K562 (cell line): ENCODE measurements around the gene NEDD9.

Source experiments
- CREB5 ChIP-seq: fragments of 250-450 bp; sonication (Bioruptor Pico); IDR thresholded peaks from 2 replicates; pipeline ENCODE4 v1.5.0; 2020; ENCODE audit warnings: mild to moderate bottlenecking
- CSDE1 ChIP-seq, 2 experiments: fragments of 450-650 bp; IDR thresholded peaks; 2 replicates each; pipeline ENCODE4 v1.6.1; 2016; ENCODE audit warnings: mild to moderate bottlenecking in 1 of 2
- E2F5 ChIP-seq: sonication (generic); formaldehyde crosslinking; IDR thresholded peaks from 2 replicates; pipeline ENCODE4 v1.8.0; 2022; ENCODE audit warnings: mild to moderate bottlenecking, missing genetic modification reagents
- EP300 ChIP-seq: IDR thresholded peaks from 2 replicates; pipeline ENCODE4 v1.6.1; 2012; ENCODE audit warnings: low read length, improper control_type of control experiment
- HDAC2 ChIP-seq: fragments of 450-650 bp; IDR thresholded peaks from 2 replicates; pipeline ENCODE4 v1.6.1; 2016; ENCODE audit warnings: mild to moderate bottlenecking
- HMG20A ChIP-seq: fragments of 450-650 bp; formaldehyde crosslinking; conservative IDR thresholded peaks from 2 replicates; pipeline ENCODE4 v1.4.0; 2020; ENCODE audit warnings: mild to moderate bottlenecking, mixed read lengths
- NR2C2 ChIP-seq, 2 experiments: fragments of 200-800 bp in 1 of 2; sonication (Bioruptor generic) in 1 of 2; sonication (generic) in 1 of 2; formaldehyde crosslinking in 1 of 2; IDR thresholded peaks; 2 replicates each; pipeline versions ENCODE4 v1.6.1 to v1.8.0; 2016 to 2022; ENCODE audit warnings: mild to moderate bottlenecking in 1 of 2, missing compliant biosample characterization in 1 of 2, missing genetic modification characterization in 1 of 2, missing genetic modification reagents in 1 of 2
- PATZ1 ChIP-seq: fragments of 250-450 bp; sonication (Bioruptor Pico); IDR thresholded peaks from 2 replicates; pipeline ENCODE4 v1.5.0; 2020; ENCODE audit warnings: mild to moderate bottlenecking, borderline replicate concordance
- POLR2AphosphoS2 ChIP-seq: IDR thresholded peaks from 2 replicates; pipeline ENCODE4 v1.6.1; 2012; ENCODE audit warnings: low read length, improper control_type of control experiment

- TF ChIP-seq POLR2AphosphoS2 (no peak), EP300 (no peak), PATZ1 (CRISPR knock-in tag) (no peak), HMG20A (CRISPR knock-in tag) (no peak), NR2C2 (CRISPR knock-in tag; IDR thresholded peaks at IDR 0.05) (no peak), NR2C2 (tag; IDR thresholded peaks at IDR 0.05) (no peak), E2F5 (no peak), CSDE1 (IDR thresholded peaks at IDR 0.05) (no peak), HDAC2 (no peak), CREB5 (CRISPR knock-in tag) (no peak)
Measured at GRCh38 chr6:11237428-11237827, 5.0 kb upstream of the NEDD9 start.
